ENCODE measurements around the gene SHH. TPM values are rescaled to one million over a fixed set of nuclear protein-coding genes. Genes with fewer than 3 reads are reported as not detected.

Gene SHH
- total RNA-seq, 1 experiment from 2014 or later, result 0.11 TPM

DNA sequence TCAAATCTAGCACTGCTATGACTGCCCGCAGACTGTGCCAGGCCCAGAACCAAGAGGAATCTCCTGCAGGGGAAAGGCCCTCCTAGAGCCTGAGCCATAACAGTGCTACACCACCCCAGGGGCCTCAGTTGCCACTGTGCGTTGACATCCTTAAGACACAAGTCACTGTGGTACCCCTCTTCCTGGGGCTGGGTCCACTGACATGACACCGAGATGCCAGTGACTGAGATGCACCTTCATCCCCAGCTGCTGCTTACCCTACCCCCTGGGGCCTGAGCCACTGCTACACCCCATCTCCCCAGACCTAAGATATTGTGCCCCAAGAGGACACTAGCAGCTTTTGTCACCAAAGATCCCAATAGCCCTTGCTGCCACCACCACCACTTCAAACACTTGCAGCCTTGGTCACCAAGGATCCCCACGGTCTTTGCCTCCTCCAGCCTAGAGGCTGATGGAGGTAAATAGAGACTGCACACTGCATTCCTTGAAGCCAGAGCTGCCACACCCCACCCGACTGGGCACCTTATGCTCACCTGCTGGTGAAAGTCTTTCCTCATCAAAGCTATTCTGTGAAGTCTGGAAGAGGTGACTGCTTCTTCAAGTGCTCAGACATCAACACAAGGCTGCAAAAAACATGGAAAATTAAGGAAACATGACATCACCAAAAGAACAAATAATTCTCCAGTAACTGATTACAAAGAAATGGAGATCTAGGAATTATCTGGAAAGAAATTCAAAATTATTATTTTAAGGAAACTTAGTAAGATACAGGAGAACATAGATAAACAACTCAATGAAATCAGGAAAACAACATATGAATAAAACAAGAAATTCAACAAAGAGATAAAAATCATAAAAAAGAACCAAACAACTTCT lies 40.4 kb upstream of the SHH start:
- TF ChIP-seq, protein P1, sequence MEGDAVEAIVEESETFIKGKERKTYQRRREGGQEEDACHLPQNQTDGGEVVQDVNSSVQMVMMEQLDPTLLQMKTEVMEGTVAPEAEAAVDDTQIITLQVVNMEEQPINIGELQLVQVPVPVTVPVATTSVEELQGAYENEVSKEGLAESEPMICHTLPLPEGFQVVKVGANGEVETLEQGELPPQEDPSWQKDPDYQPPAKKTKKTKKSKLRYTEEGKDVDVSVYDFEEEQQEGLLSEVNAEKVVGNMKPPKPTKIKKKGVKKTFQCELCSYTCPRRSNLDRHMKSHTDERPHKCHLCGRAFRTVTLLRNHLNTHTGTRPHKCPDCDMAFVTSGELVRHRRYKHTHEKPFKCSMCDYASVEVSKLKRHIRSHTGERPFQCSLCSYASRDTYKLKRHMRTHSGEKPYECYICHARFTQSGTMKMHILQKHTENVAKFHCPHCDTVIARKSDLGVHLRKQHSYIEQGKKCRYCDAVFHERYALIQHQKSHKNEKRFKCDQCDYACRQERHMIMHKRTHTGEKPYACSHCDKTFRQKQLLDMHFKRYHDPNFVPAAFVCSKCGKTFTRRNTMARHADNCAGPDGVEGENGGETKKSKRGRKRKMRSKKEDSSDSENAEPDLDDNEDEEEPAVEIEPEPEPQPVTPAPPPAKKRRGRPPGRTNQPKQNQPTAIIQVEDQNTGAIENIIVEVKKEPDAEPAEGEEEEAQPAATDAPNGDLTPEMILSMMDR (conservative IDR thresholded peaks at IDR 0.05; ENCODE audit: low read depth, low read length), result no peak
- TF ChIP-seq EZH2 (IDR thresholded peaks at IDR 0.05; ENCODE audit: low read length, unreplicated experiment) (no peak), EZH2phosphoT487 (IDR thresholded peaks at IDR 0.05; ENCODE audit: borderline replicate concordance, low read length) (no peak)
- intact Hi-C loops (cut with micrococcal nuclease), result no loop called here
- Histone ChIP-seq H3K4me3 (ENCODE audit: low read length) (no peak overlapping the region), H3K27me3 (ENCODE audit: low read length) (no peaks in the 10 kb centered on the region), H3K4me2 (ENCODE audit: low read length) (no peak overlapping the region), H3K9me3 (ENCODE audit: low read length) (peaks cover 4% of the 10 kb centered on the region; the same call in 1 of the 2 replicates), H3K27ac (ENCODE audit: low read length) (no peak overlapping the region), H3K79me2 (ENCODE audit: low read length) (no peaks in the 10 kb centered on the region), H3K4me1 (ENCODE audit: insufficient read depth, low read length) (no peaks in the 10 kb centered on the region), H3K9me2 (replicated peaks; ENCODE audit: low read length) (no peaks in the 10 kb centered on the region), H2AFZ (ENCODE audit: low read length) (no peak overlapping the region), H3K9ac (ENCODE audit: low read length) (no peak overlapping the region), H4K20me1 (ENCODE audit: low read length) (no peaks in the 10 kb centered on the region), H3K36me3 (ENCODE audit: low read depth, low read length) (no peaks in the 10 kb centered on the region), H3F3A (ENCODE audit: low read length, unreplicated experiment) (no peaks in the 10 kb centered on the region)
- DNase-seq (no peak), ATAC-seq (no peak)
- no TSS peak for BruUV-seq (replicated peaks)
- ChIA-PET POLR2A (ENCODE audit: unreplicated experiment) (no interaction called here), CTCF (no interaction called here)

DNA sequence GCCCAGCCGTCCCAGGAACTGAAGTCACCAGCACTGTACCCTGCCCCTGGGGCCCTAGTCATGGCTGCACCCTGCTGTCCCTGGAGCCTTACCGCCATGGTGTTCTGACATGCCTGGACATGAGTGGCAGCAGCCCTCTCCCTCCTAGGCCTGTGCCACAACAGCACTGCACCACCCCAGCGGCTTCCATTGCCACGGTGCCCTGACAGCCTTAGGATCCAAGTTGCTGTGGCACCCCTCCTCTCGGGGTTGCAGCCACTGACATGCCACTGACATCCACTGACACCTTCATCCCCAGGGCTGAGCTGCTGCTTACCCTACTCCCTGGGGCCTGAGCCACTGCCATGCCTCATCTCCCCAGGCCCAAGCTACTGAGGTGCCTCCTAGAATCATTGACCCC lies 39.6 kb upstream of the SHH start:
- CTCF ChIA-PET, result no interaction called here
- POLR2A ChIA-PET (ENCODE audit: unreplicated experiment), result no interaction called here
- BruUV-seq (replicated peaks), result no TSS peak

More for the DNA sequence above, 39.6 kb upstream of the SHH start:
- H3K4me2 ChIP-seq (ENCODE audit: low read length), result no peak overlapping the region
- H3K36me3 ChIP-seq (ENCODE audit: low read depth, low read length), result no peaks in the 10 kb centered on the region
- H3K9me3 ChIP-seq (ENCODE audit: low read length), result peaks cover 4% of the 10 kb centered on the region; the same call in 1 of the 2 replicates
- no peaks in the 10 kb centered on the region for H3K27me3 ChIP-seq (ENCODE audit: low read length)
- H3K4me1 ChIP-seq (ENCODE audit: insufficient read depth, low read length), result no peaks in the 10 kb centered on the region
- H2AFZ ChIP-seq (ENCODE audit: low read length), result no peak overlapping the region
- TF ChIP-seq, protein P1 (conservative IDR thresholded peaks at IDR 0.05; ENCODE audit: low read depth, low read length), result no peak
- TF ChIP-seq EZH2 (IDR thresholded peaks at IDR 0.05; ENCODE audit: low read length, unreplicated experiment) (no peak), EZH2phosphoT487 (IDR thresholded peaks at IDR 0.05; ENCODE audit: borderline replicate concordance, low read length) (no peak)
- no peak for DNase-seq
- no peaks in the 10 kb centered on the region for H3K9me2 ChIP-seq (replicated peaks; ENCODE audit: low read length)
- no peak overlapping the region for H3K9ac ChIP-seq (ENCODE audit: low read length)
- intact Hi-C loops (cut with micrococcal nuclease), result no loop called here
- H3K79me2 ChIP-seq (ENCODE audit: low read length), result no peaks in the 10 kb centered on the region
- H3K4me3 ChIP-seq (ENCODE audit: low read length), result no peak overlapping the region
- H4K20me1 ChIP-seq (ENCODE audit: low read length), result no peaks in the 10 kb centered on the region
- no peak for ATAC-seq
- H3F3A ChIP-seq (ENCODE audit: low read length, unreplicated experiment), result no peaks in the 10 kb centered on the region
- H3K27ac ChIP-seq (ENCODE audit: low read length), result no peak overlapping the region
